Skeletal muscle tissue (tissue), 4 donors: ENCODE data around the gene KCNJ15. TPM values are rescaled to one million over a fixed set of nuclear protein-coding genes. Genes with fewer than 3 reads are reported as not detected.
A peak's percentile ranks its signal among the peaks of the same experiment; 100 is the strongest.

ENCODE experiments used
- H3K27ac ChIP-seq: one replicate; pipeline ENCODE4 v1.7.0; 2013; ENCODE audit warnings: mild to moderate bottlenecking, low read depth, low read length, inconsistent platforms
- H3K27me3 ChIP-seq, 3 donors: one replicate each; pipeline ENCODE4 v1.7.0; 2013; ENCODE audit warnings: low read length in 3 of 3; ENCODE audit not compliant: control insufficient read depth in 3 of 3, insufficient read depth in 3 of 3
- H3K36me3 ChIP-seq, 3 donors: one replicate each; pipeline ENCODE4 v1.7.0; 2013; ENCODE audit warnings: low read length in 3 of 3; ENCODE audit not compliant: control insufficient read depth in 3 of 3, insufficient read depth in 3 of 3
- H3K4me1 ChIP-seq, 3 donors: one replicate each; pipeline ENCODE4 v1.7.0; 2013; ENCODE audit warnings: low read length in 3 of 3, mild to moderate bottlenecking in 3 of 3; ENCODE audit not compliant: control insufficient read depth in 3 of 3, insufficient read depth in 3 of 3
- H3K4me3 ChIP-seq, 3 donors: one replicate each; pipeline ENCODE4 v1.7.0; 2013; ENCODE audit warnings: low read length in 3 of 3
- H3K9ac ChIP-seq, 3 donors: one replicate each; pipeline ENCODE4 v1.7.0; 2013; ENCODE audit warnings: low read length in 3 of 3, mild to moderate bottlenecking in 3 of 3, moderate library complexity in 2 of 3, low read depth in 1 of 3
- H3K9me3 ChIP-seq, 3 donors: one replicate each; pipeline ENCODE4 v1.7.0; 2013; ENCODE audit warnings: low read length in 3 of 3; ENCODE audit not compliant: control insufficient read depth in 3 of 3
- total RNA-seq: library from RNA; depleted of rRNA; stranded (reverse); fragments of >200 nt; gene quantifications from one replicate; pipeline ENCODE4 v1.2.3, GENCODE V29; 2014
- donor health status: Osteomylitis.

KCNJ15 gene
- total RNA-seq, 1 donor from 2014 or later, result 0.52 TPM

DNA sequence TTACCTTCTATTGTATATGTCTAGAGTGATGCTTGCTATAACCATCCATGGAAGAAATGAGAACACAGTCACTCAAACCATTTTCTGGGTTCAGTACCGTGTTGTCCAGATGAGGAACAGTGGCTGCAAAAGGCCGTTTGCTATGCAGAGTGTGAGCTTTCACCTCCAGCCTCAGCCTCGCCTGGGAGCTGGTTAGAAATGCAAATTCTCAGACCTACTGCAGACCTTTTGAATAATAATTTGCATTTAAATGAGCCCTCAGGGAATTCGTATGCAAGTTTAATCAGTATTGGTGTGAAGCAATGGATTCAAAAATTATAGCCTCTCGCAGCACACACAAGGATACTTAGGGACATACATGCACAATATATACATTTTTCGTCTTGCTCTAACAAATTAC is 24.1 kb downstream of the KCNJ15 start:
- Histone ChIP-seq H3K4me1 (peaks cover 0 to 3% (median 0%) of the 10 kb centered on the region in 3 donors), H3K4me3 (no peak overlapping the region), H3K27ac (no peak overlapping the region), H3K36me3 (no peaks in the 10 kb centered on the region), H3K27me3 (no peaks in the 10 kb centered on the region), H3K9me3 (peaks cover 0 to 2% (median 0%) of the 10 kb centered on the region in 3 donors), H3K9ac (no peak overlapping the region)

DNA sequence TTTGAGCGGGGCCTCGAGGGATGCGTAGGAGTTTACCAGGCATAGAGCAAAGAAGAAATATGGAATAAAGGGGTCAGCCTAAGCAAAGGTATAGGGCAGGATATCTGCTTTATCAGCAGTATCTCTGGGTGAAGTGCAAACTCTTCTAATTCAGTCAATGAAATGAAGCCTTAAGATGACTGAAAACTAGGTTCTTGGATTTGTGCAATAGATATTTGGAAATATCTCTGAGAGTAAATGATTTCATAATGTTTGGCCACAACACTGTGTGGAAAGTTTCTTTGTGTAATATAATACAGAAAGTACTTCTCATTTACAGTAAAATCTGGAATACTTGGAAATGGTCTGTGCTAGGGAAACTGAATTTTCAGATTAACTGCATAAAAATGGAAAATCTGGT is 26.1 kb downstream of the KCNJ15 start:
- H3K9ac ChIP-seq, result no peak overlapping the region
- H3K27ac ChIP-seq, result peak overlapping the region; percentile 51
- peaks cover 0 to 2% (median 0%) of the 10 kb centered on the region in 3 donors for H3K9me3 ChIP-seq
- H3K4me3 ChIP-seq, result no peak overlapping the region
- H3K27me3 ChIP-seq, result no peaks in the 10 kb centered on the region
- peaks cover 0 to under 1% (median 0%) of the 10 kb centered on the region in 3 donors for H3K4me1 ChIP-seq
- H3K36me3 ChIP-seq, result no peaks in the 10 kb centered on the region

DNA sequence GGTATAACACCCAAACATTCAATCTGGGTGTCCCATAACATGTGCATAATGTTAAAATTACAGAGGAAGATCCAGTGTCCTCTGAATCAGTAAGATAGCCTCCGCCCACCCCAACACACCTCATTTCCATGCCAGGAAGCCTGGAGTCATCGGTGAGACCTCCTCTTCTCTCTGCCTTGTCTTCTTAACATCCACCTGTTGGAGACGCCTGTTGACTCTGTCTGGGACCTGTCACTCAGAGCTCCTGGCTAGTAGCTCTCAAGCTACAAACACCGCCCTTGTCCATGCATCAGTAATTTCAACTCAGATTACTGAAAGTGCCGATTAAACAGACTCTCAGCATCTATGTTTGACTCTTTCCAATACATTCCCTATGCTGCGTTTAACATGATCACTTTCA is 27.4 kb downstream of the KCNJ15 start:
- H3K9ac ChIP-seq, result no peak overlapping the region
- no peaks in the 10 kb centered on the region for H3K27me3 ChIP-seq
- H3K27ac ChIP-seq, result no peak overlapping the region
- H3K4me1 ChIP-seq, result no peaks in the 10 kb centered on the region
- H3K4me3 ChIP-seq, result no peak overlapping the region
- no peaks in the 10 kb centered on the region for H3K36me3 ChIP-seq
- H3K9me3 ChIP-seq, result peaks cover 0 to 2% (median 0%) of the 10 kb centered on the region in 3 donors

DNA sequence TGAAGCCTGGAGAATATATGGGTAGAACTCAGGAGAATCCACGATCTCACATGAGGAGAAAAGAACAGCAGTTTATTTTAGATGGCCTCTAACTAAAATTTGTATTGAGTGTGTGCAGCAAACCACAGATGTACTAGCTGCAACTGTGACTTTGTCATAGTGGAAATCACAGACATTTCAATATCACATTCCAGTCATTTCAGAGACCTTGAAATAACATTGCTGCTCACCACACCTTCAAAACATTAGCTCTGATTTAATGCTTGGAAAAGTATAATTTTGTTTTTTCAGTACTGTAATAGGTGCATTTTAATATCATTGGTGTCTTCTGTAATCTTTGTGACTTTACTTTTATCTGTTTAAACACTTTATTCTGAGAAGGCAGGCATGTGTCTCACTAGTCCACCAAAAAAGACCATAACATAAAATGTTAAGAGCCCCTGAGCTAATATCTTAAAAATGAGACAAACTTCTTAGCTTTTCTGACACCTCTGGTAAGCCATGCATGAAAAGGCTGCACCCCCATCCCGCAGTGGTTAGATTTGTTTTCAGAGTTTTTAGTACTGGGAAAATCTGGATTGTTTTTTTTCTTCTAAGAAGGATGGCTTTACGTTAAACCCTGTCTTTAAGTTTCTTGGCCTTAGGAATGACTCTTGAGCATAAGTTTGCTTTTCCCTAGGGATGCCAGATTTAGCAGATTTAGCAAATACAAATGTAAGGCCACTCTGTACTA is 30.1 kb downstream of the KCNJ15 start:
- H3K9ac ChIP-seq, result no peak overlapping the region
- H3K4me3 ChIP-seq, result no peak overlapping the region
- H3K9me3 ChIP-seq, result peaks cover 0 to 2% (median 0%) of the 10 kb centered on the region in 3 donors
- no peaks in the 10 kb centered on the region for H3K4me1 ChIP-seq
- H3K27ac ChIP-seq, result no peak overlapping the region
- H3K36me3 ChIP-seq, result no peaks in the 10 kb centered on the region
- no peaks in the 10 kb centered on the region for H3K27me3 ChIP-seq

DNA sequence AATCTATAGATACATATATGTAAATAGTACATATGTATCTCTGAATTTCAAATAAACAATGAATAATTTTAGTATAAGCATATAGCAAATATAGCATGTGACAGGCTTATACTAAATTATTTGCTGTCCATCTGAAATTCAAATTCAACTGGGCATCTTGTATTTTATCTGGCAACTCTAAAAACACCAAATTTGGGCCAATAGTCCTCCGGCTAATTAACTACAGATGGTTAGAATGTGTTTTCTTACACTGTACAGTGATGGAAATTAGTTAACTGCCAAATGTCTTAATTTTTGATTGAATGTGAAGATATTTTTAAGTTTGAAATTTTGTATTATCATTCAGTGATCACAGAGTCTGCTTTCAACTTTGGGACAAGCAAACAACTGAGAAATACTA is 30.7 kb downstream of the KCNJ15 start:
- H3K9ac ChIP-seq, result no peak overlapping the region
- H3K27me3 ChIP-seq, result no peaks in the 10 kb centered on the region

DNA sequence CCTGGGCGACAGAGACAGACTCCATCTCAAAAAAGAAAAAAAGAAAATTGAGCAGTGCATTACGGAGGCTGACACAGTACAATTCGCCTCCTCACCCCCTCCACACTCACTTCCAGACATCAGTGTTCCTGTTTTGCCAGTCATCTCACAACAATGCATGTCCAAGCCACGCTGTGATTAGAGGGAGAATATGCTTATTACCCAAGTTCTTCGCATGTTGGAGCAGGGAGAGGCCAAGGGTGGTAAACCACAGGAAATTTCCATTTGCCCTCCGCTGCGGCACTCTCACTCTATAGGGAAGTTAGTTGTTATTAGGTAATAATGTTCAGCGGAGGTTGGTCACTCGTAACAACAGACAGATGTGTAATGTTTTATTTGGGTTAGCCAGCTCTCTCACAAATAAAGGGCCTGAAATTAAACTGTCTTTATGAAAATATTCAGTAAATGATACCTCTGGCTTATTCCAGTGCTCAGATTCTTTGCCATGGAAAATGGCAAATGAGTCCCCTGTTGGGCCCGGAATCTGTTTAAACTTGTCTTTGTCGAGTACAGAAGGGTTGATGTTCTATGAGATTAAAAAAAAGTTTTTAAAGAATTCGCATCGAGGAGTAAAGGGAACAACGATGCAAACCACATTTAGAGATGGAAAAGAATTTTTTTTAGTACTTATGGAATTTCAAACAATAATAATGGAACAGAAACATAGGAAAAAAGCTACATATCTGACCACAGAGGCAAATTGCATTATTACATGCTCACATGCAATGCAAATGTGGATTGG is 33.1 kb downstream of the KCNJ15 start:
- Histone ChIP-seq H3K27ac (no peak overlapping the region), H3K9me3 (no peaks in the 10 kb centered on the region), H3K4me3 (no peak overlapping the region), H3K36me3 (no peaks in the 10 kb centered on the region), H3K4me1 (peaks cover 0 to 2% (median 2%) of the 10 kb centered on the region in 3 donors), H3K9ac (no peak overlapping the region), H3K27me3 (no peaks in the 10 kb centered on the region)

More for the DNA sequence above, 30.7 kb downstream of the KCNJ15 start:
- H3K9me3 ChIP-seq, result peaks cover 0 to 2% (median 0%) of the 10 kb centered on the region in 3 donors
- H3K4me3 ChIP-seq, result no peak overlapping the region
- H3K27ac ChIP-seq, result no peak overlapping the region
- H3K36me3 ChIP-seq, result no peaks in the 10 kb centered on the region
- no peaks in the 10 kb centered on the region for H3K4me1 ChIP-seq

DNA sequence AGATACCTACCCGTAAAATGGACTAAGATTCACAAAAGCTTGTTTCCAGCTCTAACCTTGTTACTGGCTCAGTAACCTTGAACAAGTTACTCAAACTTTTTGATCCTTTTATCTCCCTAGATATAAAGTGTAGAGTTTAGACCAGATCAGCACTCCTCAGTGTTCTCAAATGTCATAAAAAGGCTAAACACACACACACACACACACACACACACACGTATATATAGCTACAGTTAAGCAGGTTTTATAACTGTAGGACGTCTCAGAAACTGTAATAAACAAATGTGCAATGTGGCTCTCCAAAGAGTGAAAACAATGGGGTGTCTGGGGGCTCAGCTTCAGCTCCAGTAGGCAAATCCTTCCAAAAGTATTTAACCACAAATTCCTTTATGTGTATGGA is 34.0 kb downstream of the KCNJ15 start:
- Histone ChIP-seq H3K9me3 (no peaks in the 10 kb centered on the region), H3K27me3 (no peaks in the 10 kb centered on the region), H3K9ac (no peak overlapping the region), H3K4me1 (peaks cover 0 to 2% (median 2%) of the 10 kb centered on the region in 3 donors), H3K4me3 (no peak overlapping the region), H3K27ac (no peak overlapping the region), H3K36me3 (no peaks in the 10 kb centered on the region)

DNA sequence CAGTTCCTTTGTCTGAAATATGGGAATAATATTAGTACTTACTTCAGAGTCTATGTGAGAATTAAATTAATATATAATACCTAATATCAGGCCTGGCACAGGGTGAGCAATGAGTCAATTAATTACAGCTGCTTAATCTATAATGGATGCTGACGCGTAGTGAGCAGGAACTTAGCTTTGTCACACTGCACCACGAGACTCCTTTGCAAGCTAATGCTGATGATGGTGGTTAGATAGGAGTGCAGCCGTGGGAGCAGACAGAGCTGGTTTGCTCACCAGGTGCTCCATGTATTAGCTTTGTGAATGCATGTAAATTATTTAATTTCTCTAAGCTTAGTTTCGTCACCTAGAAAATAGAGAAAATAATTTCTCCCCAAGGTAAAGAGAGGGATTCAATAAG is 35.1 kb downstream of the KCNJ15 start:
- Histone ChIP-seq H3K9ac (no peak overlapping the region), H3K4me3 (no peak overlapping the region), H3K27me3 (no peaks in the 10 kb centered on the region), H3K27ac (no peak overlapping the region), H3K36me3 (no peaks in the 10 kb centered on the region), H3K4me1 (peaks cover 6 to 7% (median 7%) of the 10 kb centered on the region in 3 donors), H3K9me3 (no peaks in the 10 kb centered on the region)

DNA sequence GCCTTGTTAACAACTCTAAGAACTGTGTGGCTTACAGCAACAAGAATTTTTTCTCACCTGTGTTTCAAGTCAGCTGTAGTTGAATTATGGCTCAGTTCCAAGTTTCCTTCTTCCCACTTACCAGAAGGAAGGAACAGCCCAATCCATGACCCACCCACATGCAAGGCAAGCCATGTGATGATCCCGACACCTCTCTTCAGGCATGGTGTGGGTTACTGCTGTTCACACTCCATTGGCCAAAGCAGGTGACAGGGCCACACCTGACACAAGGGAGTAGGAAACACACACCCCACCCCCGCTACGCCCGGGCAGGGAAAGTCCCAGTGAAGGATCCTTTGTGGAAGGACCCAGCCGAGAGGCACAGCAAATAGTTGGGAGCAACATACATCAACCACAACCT is 36.3 kb downstream of the KCNJ15 start:
- Histone ChIP-seq H3K9ac (no peak overlapping the region), H3K4me3 (no peak overlapping the region), H3K4me1 (peaks cover 12 to 13% (median 12%) of the 10 kb centered on the region in 3 donors), H3K27ac (no peak overlapping the region), H3K36me3 (no peaks in the 10 kb centered on the region), H3K27me3 (no peaks in the 10 kb centered on the region), H3K9me3 (no peaks in the 10 kb centered on the region)

DNA sequence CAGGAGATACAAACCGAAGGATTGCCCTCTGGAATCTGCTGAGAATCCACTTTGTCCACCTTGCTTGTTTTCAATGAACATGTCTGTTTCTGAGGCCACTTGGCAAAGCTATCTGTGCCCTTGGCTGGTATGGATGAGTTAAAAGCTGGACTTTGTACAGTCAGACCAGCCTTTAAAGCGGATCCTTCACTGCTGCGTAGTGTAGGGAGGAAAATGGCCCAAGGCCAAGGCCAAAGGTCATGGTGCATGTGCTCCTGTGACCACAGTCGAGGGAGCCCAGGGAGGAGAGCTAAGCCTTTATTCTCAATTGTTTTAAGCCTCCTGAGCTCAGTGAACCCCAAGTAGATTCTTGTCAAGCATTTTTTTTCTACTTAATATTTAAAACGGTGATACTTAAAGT is 37.0 kb downstream of the KCNJ15 start:
- no peak overlapping the region for H3K27ac ChIP-seq
- peaks cover 12 to 13% (median 12%) of the 10 kb centered on the region in 3 donors for H3K4me1 ChIP-seq
- H3K36me3 ChIP-seq, result no peaks in the 10 kb centered on the region
- H3K27me3 ChIP-seq, result no peaks in the 10 kb centered on the region
- H3K4me3 ChIP-seq, result no peak overlapping the region
- no peak overlapping the region for H3K9ac ChIP-seq
- no peaks in the 10 kb centered on the region for H3K9me3 ChIP-seq
